OCI-LY7 (cell line): ENCODE measurements around the gene COQ4. TPM values are rescaled to one million over a fixed set of nuclear protein-coding genes. Genes with fewer than 3 reads are reported as not detected.

Experiments
- BruUV-seq: library from RNA; stranded (reverse); fragments of 400-500 nt; replicated peaks from 2 replicates; lab custom pipeline; 2021; lab: Mats Ljungman, UMichigan
- CTCF ChIA-PET: fragments of 300-600 bp; sonication (Branson Sonifier 250); formaldehyde crosslinking; loops from one replicate; lab custom pipeline; 2022; ENCODE audit warnings: antibody characterized with exemption; ENCODE audit not compliant: unreplicated experiment; lab: Charles Lee
- POLR2A ChIA-PET: fragments of 300-600 bp; sonication (Branson Sonifier 250); formaldehyde crosslinking; loops from one replicate; lab custom pipeline; 2022; ENCODE audit warnings: antibody characterized with exemption; lab: Charles Lee
- DNase-seq: peaks from one replicate; pipeline ENCODE4 v3.0.0-alpha.2; 2015; ENCODE audit warnings: low spot score
- H2AFZ ChIP-seq: fragments of 200-600 bp; sonication (generic), shearing (Covaris generic); 2 replicates; pipeline ENCODE4 v1.6.1; 2014; ENCODE audit warnings: mild to moderate bottlenecking, antibody characterized with exemption, low read length, moderate library complexity
- H3K27ac ChIP-seq: fragments of 200-600 bp; sonication (generic); 2 replicates; pipeline ENCODE4 v1.5.1; 2014; ENCODE audit warnings: mixed run types, low read depth, mild to moderate bottlenecking, moderate library complexity, low read length, inconsistent platforms; ENCODE audit not compliant: poor library complexity, severe bottlenecking
- H3K36me3 ChIP-seq: fragments of 200-600 bp; sonication (generic); 2 replicates; pipeline ENCODE4 v1.6.1; 2014; ENCODE audit warnings: mild to moderate bottlenecking, antibody characterized with exemption, low read length, moderate library complexity, mixed read lengths; ENCODE audit not compliant: insufficient read depth
- H3K4me1 ChIP-seq: fragments of 200-600 bp; sonication (generic); 2 replicates; pipeline ENCODE4 v1.5.1; 2014; ENCODE audit warnings: mild to moderate bottlenecking, low read length; ENCODE audit not compliant: insufficient read depth, poor library complexity, severe bottlenecking
- H3K4me2 ChIP-seq: fragments of 200-600 bp; sonication (generic); 2 replicates; pipeline ENCODE4 v1.6.1; 2014; ENCODE audit warnings: mild to moderate bottlenecking, low read length
- H3K4me3 ChIP-seq: fragments of 200-600 bp; sonication (generic); 2 replicates; pipeline ENCODE4 v1.5.1; 2014; ENCODE audit warnings: mild to moderate bottlenecking, low read depth, low read length; ENCODE audit not compliant: poor library complexity, severe bottlenecking
- H3K79me2 ChIP-seq: fragments of 200-600 bp; sonication (generic); 2 replicates; pipeline ENCODE4 v1.6.1; 2016; ENCODE audit warnings: low read depth, mild to moderate bottlenecking, low read length, moderate library complexity, mixed read lengths; ENCODE audit not compliant: insufficient read depth
- H3K9me2 ChIP-seq: fragments of 200-600 bp; sonication (generic); 2 replicates; pipeline ENCODE4 v1.6.1; 2016; ENCODE audit warnings: mild to moderate bottlenecking, low read length, mixed read lengths; ENCODE audit not compliant: insufficient read depth
- H3K9me3 ChIP-seq: fragments of 200-600 bp; sonication (generic); 2 replicates; pipeline ENCODE4 v1.6.1; 2014; ENCODE audit warnings: mild to moderate bottlenecking, mixed run types, low read length, mixed read lengths
- H4K20me1 ChIP-seq: fragments of 200-600 bp; sonication (generic); 2 replicates; pipeline ENCODE4 v1.6.1; 2014; ENCODE audit warnings: mild to moderate bottlenecking, antibody characterized with exemption, low read length, moderate library complexity, mixed read lengths; ENCODE audit not compliant: insufficient read depth
- CTCF ChIP-seq: fragments of 200-600 bp; sonication (generic); conservative IDR thresholded peaks from 2 replicates; pipeline ENCODE4 v1.5.1; 2014; ENCODE audit warnings: mild to moderate bottlenecking, antibody characterized with exemption, low read length, moderate library complexity, mixed read lengths
- EZH2phosphoT487 ChIP-seq: fragments of 200-600 bp; sonication (generic); IDR thresholded peaks from 2 replicates; pipeline ENCODE4 v1.6.1; 2018; ENCODE audit warnings: low read depth, borderline replicate concordance, mild to moderate bottlenecking, mixed run types, antibody characterized with exemption, low read length, moderate library complexity, mixed read lengths
- intact Hi-C: fragments of 100-400 bp; cut with micrococcal nuclease; formaldehyde crosslinking; loops from one replicate; pipeline ENCODE4 v1.10.0; 2022; ENCODE audit not compliant: unreplicated experiment
- total RNA-seq, 2 experiments: library from RNA; depleted of rRNA in 1 of 2; stranded (reverse); fragments of >200 nt in 1 of 2; shearing (Covaris generic) in 1 of 2; gene quantifications; 2 replicates each; pipeline ENCODE4 v1.2.3, GENCODE V29; 2014 to 2022

Gene COQ4
- total RNA-seq, 2 experiments from 2014 or later: 53.4 to 55.8 TPM

- no peaks in the 10 kb centered on the region for H3K9me3 ChIP-seq
- ChIA-PET CTCF (no interaction called here), POLR2A (interaction anchor here (0.6 kb wide), 1 partner anchor 12 kb away, joined by 3 read pairs; no protein-coding TSS in a partner anchor)
- peaks cover 39% of the 10 kb centered on the region for H3K79me2 ChIP-seq
- intact Hi-C loops: loop anchor here (5.0 kb wide), 1 partner anchor 46 kb away; the partner anchor contains the start of genes GOLGA2 and SWI5
- peaks cover 4% of the 10 kb centered on the region; the same call in 1 of the 2 replicates for H4K20me1 ChIP-seq
- peaks cover 22% of the 10 kb centered on the region for H3K4me1 ChIP-seq
- peak overlapping the region; percentile 77 for H3K27ac ChIP-seq
- peak overlapping the region; percentile 81 for H3K4me3 ChIP-seq
- H2AFZ ChIP-seq: peak overlapping the region; percentile 88
- no peaks in the 10 kb centered on the region for H3K9me2 ChIP-seq
- peaks cover 43% of the 10 kb centered on the region for H3K36me3 ChIP-seq
- no TSS peak for BruUV-seq
- TF ChIP-seq CTCF (0 out of 2 replicates have a peak, but pooled peaks have one; percentile 7), EZH2phosphoT487 (no peak)
- no peak for DNase-seq
- peak overlapping the region; percentile 86 for H3K4me2 ChIP-seq
Observed at GRCh38 chr9:128323212-128323730, 632 bp downstream of the COQ4 start.

GRCh38 chr9:128323791-128324190 is 1.2 kb downstream of the COQ4 start:
- ChIA-PET CTCF (no interaction called here), POLR2A (no interaction called here)
- no TSS peak for BruUV-seq
- H4K20me1 ChIP-seq: peaks cover 4% of the 10 kb centered on the region; the same call in 1 of the 2 replicates
- no peaks in the 10 kb centered on the region for H3K9me3 ChIP-seq
- TF ChIP-seq CTCF: no peak
- no peak for TF ChIP-seq EZH2phosphoT487
- peaks cover 47% of the 10 kb centered on the region for H3K36me3 ChIP-seq
- H3K4me1 ChIP-seq: peaks cover 22% of the 10 kb centered on the region
- intact Hi-C loops: loop anchor here (5.0 kb wide), 1 partner anchor 46 kb away; the partner anchor contains the start of genes GOLGA2 and SWI5
- peak overlapping the region; percentile 81 for H3K4me3 ChIP-seq
- no peak for DNase-seq
- peaks cover 39% of the 10 kb centered on the region for H3K79me2 ChIP-seq
- H3K4me2 ChIP-seq: peak overlapping the region; percentile 86
- H3K27ac ChIP-seq: peak overlapping the region; percentile 77
- H3K9me2 ChIP-seq: no peaks in the 10 kb centered on the region
- H2AFZ ChIP-seq: no peak overlapping the region

GRCh38 chr9:128324401-128324800 is 1.8 kb downstream of the COQ4 start:
- Histone ChIP-seq H3K79me2 (peaks cover 39% of the 10 kb centered on the region), H3K9me2 (no peaks in the 10 kb centered on the region), H3K4me1 (peaks cover 22% of the 10 kb centered on the region), H4K20me1 (peaks cover 4% of the 10 kb centered on the region; the same call in 1 of the 2 replicates), H3K36me3 (peaks cover 47% of the 10 kb centered on the region), H3K27ac (no peak overlapping the region), H3K4me3 (peak overlapping the region; percentile 81), H3K4me2 (peak overlapping the region; percentile 86), H3K9me3 (no peaks in the 10 kb centered on the region), H2AFZ (no peak overlapping the region)
- CTCF ChIA-PET: no interaction called here
- intact Hi-C loops: loop anchor here (5.0 kb wide), 1 partner anchor 47 kb away; the partner anchor contains the start of genes GOLGA2 and SWI5
- POLR2A ChIA-PET: interaction anchor here (1.0 kb wide), 1 partner anchor 12 kb away, joined by 8 read pairs; no protein-coding TSS in a partner anchor
- DNase-seq: no peak
- no peak for TF ChIP-seq EZH2phosphoT487
- no peak for TF ChIP-seq CTCF
- BruUV-seq: no TSS peak
